ENCODE measurements around the gene PTPRK. TPM values are rescaled to one million over a fixed set of nuclear protein-coding genes. Genes with fewer than 3 reads are reported as not detected.
A peak's percentile ranks its signal among the peaks of the same experiment; 100 is the strongest.

The PTPRK gene
- total and polyA plus RNA-seq, 7 donors: 6.0 to 51.3 (median 46.7) TPM

DNA sequence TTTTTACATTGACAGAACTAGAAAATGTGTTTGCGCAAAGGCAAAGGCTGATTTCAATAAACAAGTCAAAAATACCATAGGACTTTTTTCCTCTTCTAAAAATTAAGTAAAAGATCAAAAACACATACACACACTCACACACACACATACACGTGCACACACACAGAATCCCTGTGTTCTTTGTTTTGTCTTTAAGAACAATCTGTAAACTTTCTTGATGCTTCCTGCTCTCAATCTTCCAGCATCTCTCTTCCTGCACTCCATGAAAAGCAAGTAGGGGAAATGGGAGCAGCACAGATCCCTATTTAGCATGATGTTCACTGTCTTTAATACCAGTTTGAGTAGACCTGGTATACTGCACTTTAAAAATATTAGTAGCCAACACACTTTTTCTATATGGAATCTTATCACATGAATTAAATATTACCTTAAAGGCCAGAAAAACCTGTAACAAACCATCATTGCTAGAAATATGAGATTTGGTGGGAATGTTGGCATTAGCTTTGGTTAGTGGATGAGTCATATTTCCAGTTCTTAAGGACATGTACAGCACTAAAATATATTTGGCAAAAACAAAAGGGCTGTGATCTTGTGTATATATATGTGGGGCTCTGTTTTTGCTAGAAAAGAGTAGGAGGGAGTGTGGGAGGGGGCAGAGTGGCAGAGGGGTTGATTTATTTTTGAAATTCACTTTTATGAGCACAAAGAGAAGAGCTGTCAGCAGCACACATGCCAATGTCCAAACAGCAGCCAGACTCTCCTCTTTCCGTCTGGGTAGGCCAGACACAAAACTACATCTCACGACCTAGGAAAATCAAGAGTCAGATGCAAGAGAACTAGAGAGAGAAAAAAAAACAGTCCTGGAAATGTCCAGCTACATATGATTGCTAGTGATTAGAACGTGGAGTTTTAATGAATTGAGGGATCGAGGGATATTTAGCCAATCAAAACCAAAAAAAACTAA lies 4.6 kb downstream of the PTPRK start:
- 59 to 73% methylated on average over 6 of the region's 6 CpGs for WGBS, 2 donors
- intact Hi-C loops (cut with DNase I): loop anchor here (2.0 kb wide), 1 partner anchor 185 kb away; no protein-coding TSS in a partner anchor
- peaks cover 0 to 65% (median 49%) of the 10 kb centered on the region in 4 donors for H3K4me1 ChIP-seq
- no peaks in the 10 kb centered on the region for H3K27me3 ChIP-seq
- no peak for TF ChIP-seq EP300 (IDR thresholded peaks at IDR 0.05)
- TF ChIP-seq POLR2A (IDR thresholded peaks at IDR 0.05): no peak
- TF ChIP-seq POLR2AphosphoS5 (IDR thresholded peaks at IDR 0.05): no peak
- TF ChIP-seq, protein P1, sequence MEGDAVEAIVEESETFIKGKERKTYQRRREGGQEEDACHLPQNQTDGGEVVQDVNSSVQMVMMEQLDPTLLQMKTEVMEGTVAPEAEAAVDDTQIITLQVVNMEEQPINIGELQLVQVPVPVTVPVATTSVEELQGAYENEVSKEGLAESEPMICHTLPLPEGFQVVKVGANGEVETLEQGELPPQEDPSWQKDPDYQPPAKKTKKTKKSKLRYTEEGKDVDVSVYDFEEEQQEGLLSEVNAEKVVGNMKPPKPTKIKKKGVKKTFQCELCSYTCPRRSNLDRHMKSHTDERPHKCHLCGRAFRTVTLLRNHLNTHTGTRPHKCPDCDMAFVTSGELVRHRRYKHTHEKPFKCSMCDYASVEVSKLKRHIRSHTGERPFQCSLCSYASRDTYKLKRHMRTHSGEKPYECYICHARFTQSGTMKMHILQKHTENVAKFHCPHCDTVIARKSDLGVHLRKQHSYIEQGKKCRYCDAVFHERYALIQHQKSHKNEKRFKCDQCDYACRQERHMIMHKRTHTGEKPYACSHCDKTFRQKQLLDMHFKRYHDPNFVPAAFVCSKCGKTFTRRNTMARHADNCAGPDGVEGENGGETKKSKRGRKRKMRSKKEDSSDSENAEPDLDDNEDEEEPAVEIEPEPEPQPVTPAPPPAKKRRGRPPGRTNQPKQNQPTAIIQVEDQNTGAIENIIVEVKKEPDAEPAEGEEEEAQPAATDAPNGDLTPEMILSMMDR (IDR thresholded peaks at IDR 0.05): no peak
- DNase-seq: no peak
- peak overlapping the region; percentile 53 to 74 (median 67) for H3K27ac ChIP-seq
- H3K36me3 ChIP-seq: no peaks in the 10 kb centered on the region
- peak overlapping the region in 1 of 4 donors; percentile 8 for H3K4me3 ChIP-seq
- H3K9me3 ChIP-seq: no peaks in the 10 kb centered on the region

DNA sequence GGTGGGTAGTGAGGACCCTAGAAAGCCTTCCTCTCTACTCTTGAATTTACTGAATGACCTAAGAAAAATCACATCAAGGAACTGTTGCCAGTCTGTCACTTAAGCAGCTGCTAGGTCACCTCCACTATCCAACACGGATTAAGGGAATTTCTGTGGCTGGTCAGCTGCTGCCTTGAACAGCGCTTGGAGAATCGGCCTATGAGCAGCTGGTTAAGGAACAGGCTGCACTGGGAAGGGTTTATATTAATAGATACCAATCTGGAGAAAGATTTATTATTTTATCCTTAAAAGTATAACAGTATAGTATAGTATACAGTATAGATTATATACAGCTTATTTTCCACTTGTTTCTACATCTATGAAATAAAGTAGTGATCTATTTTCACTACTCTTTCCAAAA lies 6.5 kb downstream of the PTPRK start:
- no peak overlapping the region for H3K27ac ChIP-seq
- no peak for DNase-seq
- intact Hi-C loops (cut with DNase I): no loop called here
- no peaks in the 10 kb centered on the region for H3K36me3 ChIP-seq
- no peaks in the 10 kb centered on the region for H3K9me3 ChIP-seq
- TF ChIP-seq, protein P1 (IDR thresholded peaks at IDR 0.05): no peak
- no peak for TF ChIP-seq POLR2A (IDR thresholded peaks at IDR 0.05)
- peaks cover 0 to 73% (median 51%) of the 10 kb centered on the region in 4 donors for H3K4me1 ChIP-seq
- H3K27me3 ChIP-seq: no peaks in the 10 kb centered on the region
- 74 to 77% methylated on average over 3 of the region's 3 CpGs for WGBS, 2 donors
- H3K4me3 ChIP-seq: no peak overlapping the region

DNA sequence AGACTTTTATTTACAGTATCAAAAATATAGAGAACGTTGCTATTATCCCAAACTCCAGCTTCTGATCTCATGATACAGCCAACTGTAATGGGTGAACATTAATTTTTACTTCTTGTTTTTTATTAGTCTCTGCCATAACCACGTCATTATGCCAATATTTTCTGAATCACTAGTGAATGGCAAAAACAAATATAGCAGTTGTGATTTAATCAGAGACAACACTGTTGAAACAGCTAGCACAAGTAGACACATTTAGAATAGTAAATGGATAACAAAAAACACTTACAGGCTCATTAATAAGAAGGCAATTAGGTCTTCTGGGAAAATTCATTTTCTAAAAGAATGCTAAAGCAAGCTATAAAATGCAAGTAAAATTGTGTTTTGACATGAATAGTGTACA lies 8.1 kb downstream of the PTPRK start:
- Histone ChIP-seq H3K9me3 (no peaks in the 10 kb centered on the region), H3K4me3 (no peak overlapping the region), H3K27me3 (no peaks in the 10 kb centered on the region), H3K4me1 (peaks cover 0 to 68% (median 50%) of the 10 kb centered on the region in 4 donors), H3K36me3 (no peaks in the 10 kb centered on the region), H3K27ac (no peak overlapping the region)
- WGBS, 2 donors: 28 to 73% methylated on average over 2 of the region's 2 CpGs
- intact Hi-C loops (cut with DNase I): no loop called here
- DNase-seq: no peak
- TF ChIP-seq, protein P1 (IDR thresholded peaks at IDR 0.05): no peak

DNA sequence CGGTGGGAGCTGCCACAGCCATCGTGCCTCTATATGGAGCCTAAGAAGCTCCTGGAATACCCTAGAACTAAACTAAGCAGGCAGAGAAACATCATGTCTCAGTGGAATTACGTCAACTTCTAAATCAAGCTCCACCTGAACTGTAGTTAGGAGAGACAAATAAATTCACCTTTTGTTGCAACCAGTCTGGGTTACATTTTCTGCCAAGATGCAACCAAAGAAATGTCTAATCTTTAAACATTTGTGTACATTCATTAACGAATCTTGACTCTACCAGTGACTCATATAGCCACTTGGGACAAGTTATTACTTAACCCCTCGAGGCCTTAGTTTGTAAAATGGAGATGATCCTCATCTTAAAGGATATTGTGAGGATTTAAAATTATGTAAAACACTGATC lies 8.9 kb downstream of the PTPRK start:
- no peaks in the 10 kb centered on the region for H3K36me3 ChIP-seq
- intact Hi-C loops (cut with DNase I): no loop called here
- no peak overlapping the region for H3K4me3 ChIP-seq
- H3K27ac ChIP-seq: no peak overlapping the region
- H3K9me3 ChIP-seq: no peaks in the 10 kb centered on the region
- TF ChIP-seq POLR2A (IDR thresholded peaks at IDR 0.05) (no peak), POLR2AphosphoS5 (IDR thresholded peaks at IDR 0.05) (no peak)
- TF ChIP-seq, protein P1 (IDR thresholded peaks at IDR 0.05): no peak
- WGBS, 2 donors: 13 to 61% methylated on average over 5 of the region's 5 CpGs
- H3K4me1 ChIP-seq: peaks cover 0 to 63% (median 47%) of the 10 kb centered on the region in 4 donors
- H3K27me3 ChIP-seq: no peaks in the 10 kb centered on the region
- no peak for DNase-seq

Measured in sigmoid colon (tissue), 7 donors.